ENCODE measurements around the gene UBTF.

UBTF gene

GRCh38 chr17:44219616-44220212 is at the start of gene UBTF:
TSS of gene UBTF (minus strand) at chr17:44219675. CDS start at chr17:44218229, 1,446 bp downstream.
- peak; percentile 90 for DNase-seq (ENCODE audit: low spot score)

- DNase-seq (ENCODE audit: low spot score), result no peak
Measured at GRCh38 chr17:44268709-44269534, 49.4 kb upstream of the UBTF start.

GRCh38 chr17:44267818-44268490 is 48.5 kb upstream of the UBTF start, which contains the start of gene SLC4A1:
TSS of gene SLC4A1 (minus strand) at chr17:44268135. CDS start at chr17:44262866, 5,269 bp downstream.
- no peak for DNase-seq (ENCODE audit: low spot score)

GRCh38 chr17:44267165-44267455 is 47.6 kb upstream of the UBTF start:
- DNase-seq (ENCODE audit: low spot score), result no peak

- no peak for DNase-seq (ENCODE audit: low spot score)
Measured at GRCh38 chr17:44266402-44267164, 47.1 kb upstream of the UBTF start.

- DNase-seq (ENCODE audit: low spot score), result no peak
Measured at GRCh38 chr17:44263345-44263902, 43.9 kb upstream of the UBTF start.

GRCh38 chr17:44262654-44263225 is 43.3 kb upstream of the UBTF start:
- DNase-seq (ENCODE audit: low spot score), result no peak

- no peak for DNase-seq (ENCODE audit: low spot score)
Measured at GRCh38 chr17:44260296-44260695, 40.8 kb upstream of the UBTF start.

GRCh38 chr17:44258811-44259351 is 39.4 kb upstream of the UBTF start:
- no peak for DNase-seq (ENCODE audit: low spot score)

- DNase-seq (ENCODE audit: low spot score), result no peak
Measured at GRCh38 chr17:44257815-44258760, 38.6 kb upstream of the UBTF start.

GRCh38 chr17:44256671-44257070 is 37.2 kb upstream of the UBTF start:
- no peak for DNase-seq (ENCODE audit: low spot score)

- no peak for DNase-seq (ENCODE audit: low spot score)
Measured at GRCh38 chr17:44255915-44256314, 36.4 kb upstream of the UBTF start.

GRCh38 chr17:44254361-44255095 is 35.1 kb upstream of the UBTF start:
- DNase-seq (ENCODE audit: low spot score), result no peak

- DNase-seq (ENCODE audit: low spot score), result no peak
Measured at GRCh38 chr17:44253006-44253405, 33.5 kb upstream of the UBTF start.

- no peak for DNase-seq (ENCODE audit: low spot score)
Measured at GRCh38 chr17:44251062-44251461, 31.6 kb upstream of the UBTF start.

GRCh38 chr17:44249501-44250246 is 30.2 kb upstream of the UBTF start:
- DNase-seq (ENCODE audit: low spot score), result no peak

- DNase-seq (ENCODE audit: low spot score), result no peak
Measured at GRCh38 chr17:44247876-44248736, 28.6 kb upstream of the UBTF start.

GRCh38 chr17:44247440-44247841 is 28.0 kb upstream of the UBTF start:
- DNase-seq (ENCODE audit: low spot score), result no peak

All from left forelimb (tissue), 1 donor.